DOHH2 (cell line): ENCODE data around the gene NR1H3.

Experiments used
- CTCF ChIP-seq: fragments of 200-600 bp; sonication (generic); IDR thresholded peaks from one replicate; pipeline ENCODE4 v1.5.1; 2014; ENCODE audit warnings: antibody characterized with exemption, mild to moderate bottlenecking, low read depth, low read length; ENCODE audit not compliant: poor library complexity, severe bottlenecking
- EZH2phosphoT487 ChIP-seq: fragments of 200-600 bp; sonication (generic); IDR thresholded peaks from 2 replicates; pipeline ENCODE4 v1.6.1; 2017; ENCODE audit warnings: borderline replicate concordance, mild to moderate bottlenecking, antibody characterized with exemption, low read length, moderate library complexity, mixed read lengths

- TF ChIP-seq CTCF (no peak), EZH2phosphoT487 (no peak)
Observed at GRCh38 chr11:47261291-47261800, 3.5 kb downstream of the NR1H3 start.
